Mucosa of gallbladder (tissue), 1 donor: ENCODE data around the gene CCDC138. TPM values are rescaled to one million over a fixed set of nuclear protein-coding genes. Genes with fewer than 3 reads are reported as not detected.

Experiments
- DNase-seq: peaks from one replicate; pipeline ENCODE4 v3.0.0-alpha.2; 2020; ENCODE audit warnings: low spot score
- total RNA-seq: library from RNA; stranded (reverse); gene quantifications from one replicate; pipeline ENCODE4 v1.2.1, GENCODE V29; 2021
- donor health status: DM: no; HTN: no; CAD: no.

The CCDC138 gene
- total RNA-seq, 1 donor from 2014 or later: 4.9 TPM

DNA sequence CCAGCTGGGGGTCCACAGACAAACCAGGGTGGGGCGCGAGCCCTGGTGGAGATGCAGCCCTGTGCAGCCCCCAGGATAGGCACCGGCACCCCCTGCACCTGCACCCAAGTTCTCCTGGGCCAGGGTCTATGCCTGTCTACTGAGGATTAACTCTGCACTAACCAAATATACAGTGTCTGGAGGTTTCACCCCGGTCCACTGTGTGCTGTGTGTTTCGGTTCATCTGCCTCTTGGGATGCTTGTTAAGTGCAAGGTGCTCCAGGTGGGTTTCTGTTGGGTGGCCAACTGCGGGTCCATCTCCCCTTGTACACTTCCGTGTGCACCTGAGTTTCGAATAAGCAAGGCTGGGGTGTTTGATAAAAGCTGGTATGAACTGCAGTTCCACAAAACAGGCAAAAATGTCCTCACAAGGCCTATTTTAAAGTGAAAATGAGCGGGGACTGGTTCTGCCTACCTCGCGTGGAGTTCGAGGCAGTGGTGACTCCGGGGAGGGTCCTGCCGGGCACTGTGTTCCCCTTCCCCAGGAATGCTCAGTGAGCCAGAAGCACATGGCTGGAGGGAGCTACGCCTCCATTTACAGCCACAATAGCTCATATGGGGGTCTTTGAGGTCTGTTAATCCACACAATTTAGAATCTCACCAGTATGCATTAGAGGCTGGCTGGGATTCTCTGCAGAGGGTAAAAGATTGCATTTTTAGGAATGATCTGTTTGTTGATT is 131.7 kb downstream of the CCDC138 start:
- DNase-seq: no peak

DNA sequence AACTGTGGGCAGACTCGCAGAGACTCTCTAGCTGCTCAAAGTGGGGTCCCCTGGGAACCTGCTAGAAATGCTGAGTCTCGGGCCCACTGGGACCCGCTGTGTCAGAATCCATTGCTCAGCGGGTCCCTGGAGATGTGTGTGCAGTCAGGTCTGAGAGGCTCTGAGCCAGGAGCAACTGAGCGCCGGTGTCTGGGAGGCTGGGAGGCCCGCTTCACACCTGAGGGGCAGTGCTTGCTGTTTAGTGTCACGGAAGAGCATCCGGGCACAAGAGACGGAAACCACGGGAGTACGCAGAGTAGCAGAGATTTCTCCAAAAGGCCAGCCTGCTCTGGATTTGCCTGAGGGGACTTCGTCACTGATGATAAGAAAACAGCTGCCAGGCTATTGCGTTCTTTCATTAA is 132.4 kb downstream of the CCDC138 start:
- DNase-seq: no peak

DNA sequence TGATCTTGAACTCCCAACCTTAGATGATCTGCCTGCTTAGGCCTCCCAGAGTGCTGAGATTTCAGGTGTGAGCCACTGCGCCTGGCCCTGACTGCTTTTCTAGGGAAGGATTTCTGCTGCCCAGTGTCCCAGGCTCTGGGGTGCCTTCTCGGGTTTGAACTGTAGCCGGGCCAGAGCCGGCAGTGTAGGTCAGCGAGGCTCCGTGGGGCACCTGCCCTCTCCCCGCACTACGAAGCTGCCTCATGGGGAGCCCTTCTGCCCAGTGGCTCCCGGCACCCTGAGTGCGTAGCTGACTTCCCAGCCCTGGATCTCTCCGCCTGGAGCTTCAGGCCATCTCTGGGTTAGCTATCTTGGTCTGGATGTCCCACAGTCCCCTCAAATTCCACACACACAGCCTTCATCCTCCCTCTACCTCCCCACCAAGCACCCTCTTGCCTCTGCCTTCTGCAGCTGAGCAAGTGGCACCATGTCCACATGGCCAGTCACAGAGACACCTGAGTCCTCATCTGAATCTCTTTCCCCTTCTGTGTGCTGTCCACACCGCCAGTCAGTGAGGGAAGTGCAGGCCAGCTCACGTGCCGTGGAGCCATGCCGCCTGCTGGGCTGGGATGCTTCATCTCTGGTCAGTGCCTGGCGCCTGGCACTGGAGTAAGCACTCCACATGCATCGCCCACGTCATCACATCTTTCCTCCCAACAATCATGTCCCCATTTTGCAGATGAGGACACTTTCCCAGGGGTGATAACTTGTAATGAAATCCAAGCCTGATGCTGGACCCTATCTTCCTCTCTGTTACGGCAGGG is 133.2 kb downstream of the CCDC138 start:
- DNase-seq: no peak

DNA sequence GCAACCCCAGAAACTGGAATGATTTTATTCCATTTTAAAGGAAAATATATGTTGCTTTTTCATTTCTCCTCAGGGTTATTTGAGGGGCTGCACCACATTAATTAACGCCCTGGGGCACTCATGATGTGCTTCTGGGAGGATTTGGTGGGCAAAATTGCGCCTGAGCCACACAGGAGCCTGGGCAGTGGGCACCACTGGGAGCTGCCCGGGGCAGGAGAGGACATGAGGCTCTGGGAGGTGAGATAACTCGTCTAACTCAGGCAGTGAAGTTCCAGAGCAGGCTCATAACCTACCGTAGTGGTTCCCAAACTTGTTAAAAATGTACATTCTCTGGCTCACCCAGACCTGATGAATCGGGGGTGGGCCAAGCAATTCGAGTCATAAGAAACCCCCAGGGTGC is 134.1 kb downstream of the CCDC138 start:
- DNase-seq: no peak

DNA sequence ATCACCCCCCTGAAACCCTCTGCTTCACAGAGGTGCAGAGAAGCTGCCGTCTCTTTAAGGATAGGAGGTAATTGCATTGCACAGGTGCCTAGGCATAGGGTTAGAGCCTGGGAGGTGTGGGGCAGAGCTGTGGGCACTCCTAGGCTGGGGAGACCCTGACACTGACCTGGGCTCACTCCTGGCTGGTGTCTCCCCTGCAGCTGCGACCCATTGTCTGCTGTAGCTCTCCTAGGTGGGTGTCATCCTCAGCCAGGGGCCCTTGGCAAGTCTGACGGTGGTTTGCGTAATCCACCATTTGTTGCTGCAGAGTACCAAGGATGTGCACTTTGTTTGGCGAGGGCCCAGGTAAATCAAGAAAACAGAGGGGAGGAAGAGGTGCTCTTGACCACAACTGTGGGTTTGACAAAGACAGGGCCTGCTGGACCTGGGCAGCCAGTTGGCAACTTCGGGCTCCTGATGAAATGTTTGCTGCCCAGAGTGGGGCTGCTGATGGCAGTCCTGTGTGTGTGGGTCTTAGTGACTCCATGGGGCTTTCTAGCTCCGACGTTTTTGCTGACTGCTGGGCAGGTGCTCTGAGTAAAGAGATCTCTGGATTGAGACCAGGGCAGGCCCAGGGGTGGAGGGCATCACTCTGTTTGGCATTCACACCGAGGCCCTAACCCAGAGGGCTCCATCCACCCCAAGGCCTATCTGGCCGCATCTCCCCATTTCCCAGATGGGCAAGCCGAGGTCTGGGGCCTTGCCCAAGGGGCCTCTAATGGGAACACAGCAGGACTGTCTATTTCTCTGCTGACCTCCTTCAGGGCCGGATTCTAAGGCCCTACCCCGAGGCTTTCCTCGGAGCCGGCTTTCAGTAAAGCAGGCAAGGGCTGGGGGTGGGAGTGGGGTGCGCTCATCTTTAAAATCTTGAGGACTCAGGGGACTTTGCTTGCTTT is 134.8 kb downstream of the CCDC138 start:
- no peak for DNase-seq

DNA sequence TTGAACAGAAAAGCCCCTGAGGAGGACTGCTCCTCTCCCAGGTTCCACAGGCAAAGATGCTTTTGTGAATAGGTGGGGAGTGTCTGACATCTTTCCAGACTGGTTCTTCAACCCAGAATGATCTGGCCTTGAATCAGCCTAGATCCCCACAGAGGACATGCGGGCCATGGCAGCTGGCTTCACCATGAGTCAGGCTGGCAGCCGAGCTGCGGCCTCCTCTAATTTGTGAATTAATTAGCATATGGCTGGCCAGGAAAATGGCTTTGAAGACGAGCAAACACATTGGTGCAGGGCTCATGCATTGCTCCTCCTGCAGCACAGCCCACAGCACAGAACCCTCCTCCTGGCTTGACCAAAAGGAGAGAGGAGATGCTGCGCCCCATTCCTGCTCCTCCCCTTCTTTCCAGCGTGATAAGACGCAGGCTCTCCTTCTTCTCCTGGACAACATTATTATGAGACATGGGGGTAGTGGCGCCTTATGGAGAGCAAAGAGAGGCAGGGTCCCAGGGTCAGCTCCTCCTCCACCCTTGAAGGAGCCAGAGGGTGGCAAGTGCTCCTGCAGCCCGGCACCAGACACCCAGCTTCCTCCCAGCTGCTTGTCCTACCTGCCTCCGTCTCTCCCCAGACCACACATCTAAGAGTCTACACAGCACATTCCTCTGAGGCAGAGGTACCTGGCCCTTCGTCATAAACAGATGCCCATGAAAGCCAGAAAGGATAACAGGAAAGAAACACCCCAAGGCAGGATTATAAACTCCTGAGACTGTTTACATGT is 135.8 kb downstream of the CCDC138 start:
- DNase-seq: no peak

DNA sequence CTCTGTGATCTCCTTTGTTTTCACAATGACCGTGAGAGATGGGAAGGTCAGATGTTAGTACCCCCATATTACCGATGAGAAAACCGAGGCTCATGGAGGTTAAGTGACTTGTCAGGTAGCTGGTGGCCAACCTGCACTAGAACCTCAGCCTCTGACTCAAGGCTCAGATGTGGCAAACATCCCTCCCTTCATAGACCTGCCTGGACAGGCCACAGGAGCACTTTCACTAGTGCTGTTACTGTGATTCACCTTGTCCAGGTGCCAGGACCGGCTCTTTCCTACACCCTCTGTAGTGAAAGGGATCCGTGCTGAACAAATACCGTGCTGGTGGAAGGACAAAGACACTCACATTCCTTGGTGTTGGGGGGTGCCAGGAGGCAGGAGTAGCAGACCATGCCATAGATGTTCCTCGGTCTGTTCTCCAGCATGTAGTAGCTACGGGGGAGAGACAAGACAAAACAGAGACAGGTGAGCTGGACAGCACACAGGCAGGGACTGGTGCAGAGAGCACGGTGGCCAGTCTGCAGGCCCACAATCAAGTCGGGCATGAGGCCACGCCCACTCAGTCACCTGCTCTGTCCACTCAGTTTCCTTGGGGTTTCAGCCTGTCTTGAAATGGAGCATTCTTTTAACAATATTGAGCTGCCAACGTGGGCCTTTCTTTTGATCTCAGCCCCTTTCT is 136.6 kb downstream of the CCDC138 start:
- DNase-seq: no peak

DNA sequence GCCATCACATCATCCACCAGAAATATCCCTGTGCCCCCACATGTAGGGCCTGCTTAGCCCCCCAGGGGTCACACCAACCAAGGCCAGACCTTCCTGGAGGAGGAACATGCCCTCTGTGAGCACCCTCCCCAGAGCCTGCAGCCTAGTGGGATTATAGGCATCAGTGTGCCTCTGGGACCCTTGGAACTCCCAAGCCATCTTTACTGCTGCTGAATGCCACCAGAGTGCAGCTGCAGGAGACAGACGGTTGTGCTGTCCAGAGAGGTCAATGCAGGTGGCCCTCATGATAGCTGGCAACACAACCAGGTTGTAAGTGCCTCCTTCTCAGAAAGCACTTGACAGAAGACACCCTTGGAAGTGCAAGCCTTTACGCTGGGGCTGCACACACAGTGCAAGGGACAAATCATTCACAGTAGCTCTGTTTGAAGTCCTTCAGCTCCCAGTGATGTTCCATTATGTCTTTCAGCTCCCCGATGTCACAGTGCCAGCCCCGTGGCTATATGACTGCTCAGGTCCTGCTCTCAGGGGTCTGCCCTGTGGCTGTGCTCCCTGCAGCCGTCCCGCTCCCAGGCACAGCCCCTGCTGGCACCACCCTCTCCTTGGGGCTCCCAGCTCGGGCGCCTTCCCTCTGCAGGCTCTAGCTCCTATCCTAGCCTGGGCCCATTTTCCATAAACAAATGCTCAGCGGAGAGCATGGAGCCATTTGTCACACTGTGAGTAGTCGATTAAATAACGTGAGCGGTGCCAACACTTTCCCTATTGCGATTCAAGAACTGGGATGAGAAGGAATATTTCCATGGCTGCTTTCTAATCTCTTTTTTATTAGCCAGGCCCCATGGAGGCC is 137.4 kb downstream of the CCDC138 start:
- DNase-seq: no peak

DNA sequence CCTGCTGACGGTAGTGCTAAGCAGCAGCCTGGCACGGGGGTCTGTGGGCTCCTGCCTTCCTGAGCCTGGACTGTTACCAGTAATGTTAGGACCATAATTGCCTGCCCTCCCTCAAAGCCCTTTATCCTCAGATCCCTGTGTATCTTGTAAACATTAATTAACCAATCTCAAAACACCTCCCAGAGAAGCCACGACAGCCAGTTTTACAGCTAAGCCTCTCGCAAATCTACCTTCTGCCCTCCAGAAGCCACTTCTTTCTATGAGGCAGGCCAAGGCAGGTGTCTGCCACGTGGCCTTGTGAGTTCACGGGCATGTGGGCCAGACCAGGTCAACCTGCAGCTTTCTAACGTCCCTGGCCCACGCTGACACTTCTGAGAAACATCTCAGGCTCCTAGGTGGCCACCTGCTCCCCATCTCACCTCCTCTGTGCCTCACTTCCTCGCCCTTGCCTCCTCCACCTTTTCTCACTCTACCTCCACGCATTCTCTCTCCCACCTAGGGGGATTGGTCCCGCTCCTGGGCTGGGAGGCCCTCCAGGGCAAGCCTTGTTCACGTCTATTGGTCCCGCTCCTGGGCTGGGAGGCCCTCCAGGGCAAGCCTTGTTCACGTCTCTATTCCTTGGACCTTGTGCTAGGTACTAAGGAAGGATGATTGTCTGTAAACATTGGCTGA is 138.1 kb downstream of the CCDC138 start:
- DNase-seq: no peak

DNA sequence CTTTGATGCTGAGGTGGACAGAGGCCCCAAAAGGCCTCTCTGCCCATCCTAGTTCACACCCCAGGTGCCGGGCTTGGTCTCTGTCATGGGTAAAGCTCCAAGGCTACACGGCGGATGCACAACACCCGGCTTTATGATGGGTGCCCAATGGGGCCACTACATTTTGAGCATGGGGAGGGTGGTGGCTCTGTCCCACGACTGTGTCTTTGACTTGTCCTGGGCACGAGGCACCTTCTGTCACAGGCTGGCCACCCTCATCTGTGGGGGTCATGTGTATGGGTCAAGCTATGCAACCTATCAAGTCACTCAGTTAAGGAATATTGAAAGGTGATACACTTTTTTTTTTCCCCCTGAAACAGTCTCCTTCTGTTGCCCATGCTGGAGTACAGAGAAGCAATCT is 138.7 kb downstream of the CCDC138 start:
- DNase-seq: no peak

DNA sequence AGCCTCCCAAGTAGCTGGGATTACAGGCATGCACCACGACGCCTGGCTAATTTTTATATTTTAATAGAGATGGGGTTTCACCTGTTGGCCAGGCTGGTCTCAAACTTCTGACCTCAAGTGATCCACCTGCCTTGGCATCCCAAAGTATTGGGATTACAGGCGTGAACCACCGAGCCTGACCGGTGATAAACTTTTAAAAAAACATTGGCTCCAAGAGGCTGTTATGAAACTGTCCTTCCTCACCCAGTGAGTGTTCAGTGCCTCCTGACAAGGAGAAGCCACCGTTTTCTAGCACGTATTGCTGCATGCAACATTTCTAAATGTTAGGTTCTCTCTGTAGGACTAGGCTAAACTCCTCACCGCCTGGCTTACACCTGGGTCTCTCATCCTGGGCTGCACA is 139.2 kb downstream of the CCDC138 start:
- DNase-seq: no peak

Other genes with a start within 250 kb of the CCDC138 start
- gene RANBP2, start 67.3 kb upstream of the CCDC138 start, total RNA-seq: 64.9 TPM
- 2.0 TPM for gene EDAR, start 202.4 kb downstream of the CCDC138 start, total RNA-seq